Body of pancreas (tissue), 4 donors: ENCODE results near the gene SHC4. TPM values are rescaled to one million over a fixed set of nuclear protein-coding genes. Genes with fewer than 3 reads are reported as not detected.

Experiments
- ATAC-seq: fragments of 150-250 bp; one replicate; pipeline ENCODE4 v1.9.1; 2016
- DNase-seq, 4 donors: peaks; one replicate each; pipeline ENCODE4 v3.0.0-alpha.2; 2019
- H3K27ac ChIP-seq, 4 donors: fragments of 200-600 bp; sonication (generic); 1 replicate in 3 of 4; 2 replicates in 1 of 4; pipeline versions ENCODE4 v1.5.1 to v1.6.1; 2016 to 2019; ENCODE audit warnings: mild to moderate bottlenecking in 1 of 4, mixed read lengths in 1 of 4, moderate library complexity in 1 of 4
- H3K27me3 ChIP-seq, 2 donors: fragments of 200-600 bp; sonication (generic); one replicate each; pipeline ENCODE4 v1.6.0; 2016; ENCODE audit warnings: mild to moderate bottlenecking in 1 of 2
- H3K36me3 ChIP-seq, 2 donors: fragments of 200-600 bp; sonication (generic); replicated peaks in 1 of 2; 2 replicates each; pipeline ENCODE4 v1.5.1; 2016; ENCODE audit warnings: low read depth in 2 of 2; ENCODE audit not compliant: insufficient read depth in 1 of 2
- H3K4me1 ChIP-seq: fragments of 200-600 bp; sonication (generic); one replicate; pipeline ENCODE4 v1.6.0; 2016
- H3K4me3 ChIP-seq, 2 donors: fragments of 200-600 bp; sonication (generic); 1 replicate in 1 of 2; 2 replicates in 1 of 2; pipeline ENCODE4 v1.5.1; 2016 to 2019
- H3K9me3 ChIP-seq, 3 donors: fragments of 200-600 bp; sonication (generic); 1 replicate in 2 of 3; 2 replicates in 1 of 3; pipeline ENCODE4 v1.5.1; 2016
- CTCF ChIP-seq, 7 experiments: fragments of 450-650 bp in 4 of 7; fragments of 200-600 bp in 3 of 7; sonication (generic) in 3 of 7; IDR thresholded peaks; one replicate each; pipeline ENCODE4 v1.5.1; 2016 to 2019; ENCODE audit warnings: antibody characterized with exemption in 7 of 7
- POLR2A ChIP-seq, 3 donors: fragments of 450-650 bp; IDR thresholded peaks; one replicate each; pipeline ENCODE4 v1.6.1; 2016; ENCODE audit warnings: antibody characterized with exemption in 3 of 3, mild to moderate bottlenecking in 2 of 3
- WGBS, 2 donors: methylation state at CpG; one replicate each; pipeline ENCODE4 v1.1.5; 2017; 5-methylcytosine and 5-hydroxymethylcytosine counted together
- intact Hi-C: fragments of 100-400 bp; cut with DNase I; formaldehyde crosslinking; loops from one replicate; pipeline ENCODE4 v1.15.1; 2023
- total RNA-seq, 2 donors: library from RNA; depleted of rRNA; stranded (reverse); fragments of >200 nt; gene quantifications; one replicate each; pipeline ENCODE4 v1.1.0, GENCODE V29; 2016

Gene SHC4
- total RNA-seq, 2 donors from 2014 or later: 0.78 TPM; not detected in 1

- H3K27ac ChIP-seq: no peak overlapping the region
- H3K4me1 ChIP-seq: no peaks in the 10 kb centered on the region
- no peak for ATAC-seq
- no peaks in the 10 kb centered on the region for H3K36me3 ChIP-seq
- H3K9me3 ChIP-seq: no peaks in the 10 kb centered on the region
- no peak for TF ChIP-seq POLR2A (IDR thresholded peaks at IDR 0.05)
- no peak for TF ChIP-seq CTCF (IDR thresholded peaks at IDR 0.05)
- WGBS, 2 donors: 67 to 71% methylated on average over 10 of the region's 10 CpGs
- no peak overlapping the region for H3K4me3 ChIP-seq
- no peaks in the 10 kb centered on the region for H3K27me3 ChIP-seq
- DNase-seq: no peak
- intact Hi-C loops: no loop called here
Observed at GRCh38 chr15:48890375-48890972, 73.2 kb downstream of the SHC4 start.

- no peaks in the 10 kb centered on the region for H3K4me1 ChIP-seq
- intact Hi-C loops: loop anchor here (10.0 kb wide), 1 partner anchor 165 kb away; no protein-coding TSS in a partner anchor
- no peak overlapping the region for H3K27ac ChIP-seq
- no peak for ATAC-seq
- DNase-seq: no peak
- no peak overlapping the region for H3K4me3 ChIP-seq
- no peaks in the 10 kb centered on the region for H3K27me3 ChIP-seq
- H3K36me3 ChIP-seq: no peaks in the 10 kb centered on the region
- 63 to 78% methylated on average over 3 of the region's 3 CpGs for WGBS, 2 donors
- TF ChIP-seq CTCF (IDR thresholded peaks at IDR 0.05) (no peak), POLR2A (IDR thresholded peaks at IDR 0.05) (no peak)
- H3K9me3 ChIP-seq: no peaks in the 10 kb centered on the region
Observed at GRCh38 chr15:48889925-48890324, 73.8 kb downstream of the SHC4 start.

GRCh38 chr15:48888836-48889235 is 74.9 kb downstream of the SHC4 start:
- Histone ChIP-seq H3K4me3 (no peak overlapping the region), H3K4me1 (no peaks in the 10 kb centered on the region), H3K9me3 (no peaks in the 10 kb centered on the region), H3K36me3 (no peaks in the 10 kb centered on the region), H3K27ac (no peak overlapping the region), H3K27me3 (no peaks in the 10 kb centered on the region)
- ATAC-seq (no peak), DNase-seq (no peak)
- 85 to 89% methylated on average over 1 of the region's 1 CpG for WGBS, 2 donors
- intact Hi-C loops: loop anchor here (10.0 kb wide), 1 partner anchor 166 kb away; no protein-coding TSS in a partner anchor
- TF ChIP-seq POLR2A (IDR thresholded peaks at IDR 0.05): no peak
- TF ChIP-seq CTCF (IDR thresholded peaks at IDR 0.05): no peak

GRCh38 chr15:48888191-48888590 is 75.5 kb downstream of the SHC4 start:
- Histone ChIP-seq H3K4me3 (no peak overlapping the region), H3K36me3 (no peaks in the 10 kb centered on the region), H3K4me1 (no peaks in the 10 kb centered on the region), H3K9me3 (no peaks in the 10 kb centered on the region), H3K27me3 (no peaks in the 10 kb centered on the region), H3K27ac (no peak overlapping the region)
- ATAC-seq (no peak), DNase-seq (no peak)
- intact Hi-C loops: loop anchor here (10.0 kb wide), 1 partner anchor 167 kb away; no protein-coding TSS in a partner anchor
- TF ChIP-seq CTCF (IDR thresholded peaks at IDR 0.05) (no peak), POLR2A (IDR thresholded peaks at IDR 0.05) (no peak)
- WGBS, 2 donors: 77 to 86% methylated on average over 4 of the region's 4 CpGs

GRCh38 chr15:48887144-48887543 is 76.6 kb downstream of the SHC4 start:
- H3K4me3 ChIP-seq: no peak overlapping the region
- intact Hi-C loops: loop anchor here (10.0 kb wide), 1 partner anchor 168 kb away; no protein-coding TSS in a partner anchor
- no peak for DNase-seq
- no peak overlapping the region for H3K27ac ChIP-seq
- no peaks in the 10 kb centered on the region for H3K36me3 ChIP-seq
- no peaks in the 10 kb centered on the region for H3K4me1 ChIP-seq
- no peak for ATAC-seq
- TF ChIP-seq CTCF (IDR thresholded peaks at IDR 0.05) (no peak), POLR2A (IDR thresholded peaks at IDR 0.05) (no peak)
- H3K27me3 ChIP-seq: no peaks in the 10 kb centered on the region
- 42 to 47% methylated on average over 2 of the region's 2 CpGs for WGBS, 2 donors
- H3K9me3 ChIP-seq: no peaks in the 10 kb centered on the region
